ENCODE data around the gene PDIA5. TPM values are rescaled to one million over a fixed set of nuclear protein-coding genes. Genes with fewer than 3 reads are reported as not detected.

PDIA5 gene
- total RNA-seq, 1 donor from 2014 or later: 49.4 TPM

DNA sequence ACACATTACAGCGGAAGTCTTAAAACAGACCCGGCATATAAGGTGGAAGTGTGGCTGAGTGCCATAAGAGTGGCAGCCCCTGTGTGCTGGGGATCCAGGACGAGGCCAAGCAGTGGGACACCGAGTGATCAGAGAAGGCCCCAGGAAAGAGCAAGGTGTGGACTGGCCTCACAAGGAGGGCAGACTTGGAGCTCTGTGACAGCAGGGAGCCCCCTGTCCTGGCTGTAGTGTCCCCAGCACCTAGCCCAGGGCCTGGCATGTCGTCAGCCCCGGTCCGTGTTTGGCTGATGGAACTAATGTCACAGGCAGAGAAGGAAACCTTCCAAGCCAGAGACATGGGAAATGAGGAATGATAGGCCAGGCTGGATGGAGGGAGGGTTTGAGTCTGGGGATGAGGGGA lies 4.8 kb downstream of the PDIA5 start:
- no peak for DNase-seq
- H3K27ac Mint-ChIP-seq (ENCODE audit: unreplicated experiment): peak overlapping the region; percentile 39
- no peaks in the 10 kb centered on the region for H3K36me3 Mint-ChIP-seq (ENCODE audit: unreplicated experiment)

DNA sequence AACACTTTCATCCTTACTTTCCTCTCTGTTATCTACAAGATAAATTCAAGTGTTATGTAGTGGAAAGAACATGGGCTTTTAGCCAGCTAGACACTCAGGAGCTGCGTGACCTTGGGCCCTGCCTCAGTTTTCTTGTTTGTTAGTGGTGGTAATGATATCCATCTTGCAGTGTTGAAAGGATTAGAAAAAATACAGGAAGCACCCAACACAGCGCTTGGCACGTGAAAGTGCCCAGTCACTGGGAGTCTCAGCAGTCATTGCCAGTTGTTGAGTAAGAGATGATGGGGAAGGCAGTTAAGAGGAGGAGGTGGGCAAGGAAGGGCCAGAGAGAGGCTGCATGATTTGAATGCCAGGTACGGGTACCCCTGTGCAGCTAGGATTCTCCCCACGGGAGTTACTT lies 5.3 kb downstream of the PDIA5 start:
- peaks cover 8% of the 10 kb centered on the region for H3K9me3 Mint-ChIP-seq (ENCODE audit: unreplicated experiment)

More for the DNA sequence above, 4.8 kb downstream of the PDIA5 start:
- H3K4me3 Mint-ChIP-seq (ENCODE audit: unreplicated experiment): peak overlapping the region; percentile 55
- H3K27me3 Mint-ChIP-seq (ENCODE audit: unreplicated experiment): peaks cover 6% of the 10 kb centered on the region
- TF ChIP-seq, protein P1, sequence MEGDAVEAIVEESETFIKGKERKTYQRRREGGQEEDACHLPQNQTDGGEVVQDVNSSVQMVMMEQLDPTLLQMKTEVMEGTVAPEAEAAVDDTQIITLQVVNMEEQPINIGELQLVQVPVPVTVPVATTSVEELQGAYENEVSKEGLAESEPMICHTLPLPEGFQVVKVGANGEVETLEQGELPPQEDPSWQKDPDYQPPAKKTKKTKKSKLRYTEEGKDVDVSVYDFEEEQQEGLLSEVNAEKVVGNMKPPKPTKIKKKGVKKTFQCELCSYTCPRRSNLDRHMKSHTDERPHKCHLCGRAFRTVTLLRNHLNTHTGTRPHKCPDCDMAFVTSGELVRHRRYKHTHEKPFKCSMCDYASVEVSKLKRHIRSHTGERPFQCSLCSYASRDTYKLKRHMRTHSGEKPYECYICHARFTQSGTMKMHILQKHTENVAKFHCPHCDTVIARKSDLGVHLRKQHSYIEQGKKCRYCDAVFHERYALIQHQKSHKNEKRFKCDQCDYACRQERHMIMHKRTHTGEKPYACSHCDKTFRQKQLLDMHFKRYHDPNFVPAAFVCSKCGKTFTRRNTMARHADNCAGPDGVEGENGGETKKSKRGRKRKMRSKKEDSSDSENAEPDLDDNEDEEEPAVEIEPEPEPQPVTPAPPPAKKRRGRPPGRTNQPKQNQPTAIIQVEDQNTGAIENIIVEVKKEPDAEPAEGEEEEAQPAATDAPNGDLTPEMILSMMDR (IDR thresholded peaks at IDR 0.05; ENCODE audit: partially characterized antibody, unreplicated experiment): peak; percentile 6
- H3K9me3 Mint-ChIP-seq (ENCODE audit: unreplicated experiment): peaks cover 8% of the 10 kb centered on the region
- H3K4me1 Mint-ChIP-seq (ENCODE audit: low read depth, unreplicated experiment): peaks cover 51% of the 10 kb centered on the region

DNA sequence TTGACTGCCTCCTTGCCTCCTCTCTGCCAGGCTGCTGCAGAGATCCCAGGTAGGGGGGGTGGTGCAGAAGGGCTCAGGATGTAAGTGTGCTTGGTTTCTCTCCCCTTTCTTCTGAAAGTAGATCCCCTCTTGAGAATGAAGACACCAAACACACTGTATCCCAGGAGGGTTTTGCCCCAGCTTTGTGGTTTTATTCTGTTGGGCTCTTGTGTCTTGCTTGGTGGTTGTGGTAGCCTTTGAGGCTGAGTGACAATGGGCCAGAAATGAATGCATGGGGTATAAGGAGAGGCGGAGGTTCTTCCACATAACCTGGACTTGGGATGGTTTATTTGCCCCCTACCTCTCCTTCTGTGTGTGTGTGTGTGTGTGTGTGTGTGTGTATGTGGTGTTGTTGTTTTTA lies 5.7 kb downstream of the PDIA5 start:
- Mint-ChIP-seq H3K27ac (ENCODE audit: unreplicated experiment) (no peak overlapping the region), H3K4me3 (ENCODE audit: unreplicated experiment) (no peak overlapping the region), H3K9me3 (ENCODE audit: unreplicated experiment) (peaks cover 8% of the 10 kb centered on the region), H3K27me3 (ENCODE audit: unreplicated experiment) (peaks cover 4% of the 10 kb centered on the region), H3K36me3 (ENCODE audit: unreplicated experiment) (no peaks in the 10 kb centered on the region), H3K4me1 (ENCODE audit: low read depth, unreplicated experiment) (peaks cover 57% of the 10 kb centered on the region)
- DNase-seq: no peak
- TF ChIP-seq, protein P1 (IDR thresholded peaks at IDR 0.05; ENCODE audit: partially characterized antibody, unreplicated experiment): no peak

More for the DNA sequence above, 5.3 kb downstream of the PDIA5 start:
- H3K27ac Mint-ChIP-seq (ENCODE audit: unreplicated experiment): no peak overlapping the region
- no peak for DNase-seq
- H3K27me3 Mint-ChIP-seq (ENCODE audit: unreplicated experiment): peaks cover 4% of the 10 kb centered on the region
- no peaks in the 10 kb centered on the region for H3K36me3 Mint-ChIP-seq (ENCODE audit: unreplicated experiment)
- peaks cover 56% of the 10 kb centered on the region for H3K4me1 Mint-ChIP-seq (ENCODE audit: low read depth, unreplicated experiment)
- TF ChIP-seq, protein P1 (IDR thresholded peaks at IDR 0.05; ENCODE audit: partially characterized antibody, unreplicated experiment): no peak
- H3K4me3 Mint-ChIP-seq (ENCODE audit: unreplicated experiment): no peak overlapping the region

DNA sequence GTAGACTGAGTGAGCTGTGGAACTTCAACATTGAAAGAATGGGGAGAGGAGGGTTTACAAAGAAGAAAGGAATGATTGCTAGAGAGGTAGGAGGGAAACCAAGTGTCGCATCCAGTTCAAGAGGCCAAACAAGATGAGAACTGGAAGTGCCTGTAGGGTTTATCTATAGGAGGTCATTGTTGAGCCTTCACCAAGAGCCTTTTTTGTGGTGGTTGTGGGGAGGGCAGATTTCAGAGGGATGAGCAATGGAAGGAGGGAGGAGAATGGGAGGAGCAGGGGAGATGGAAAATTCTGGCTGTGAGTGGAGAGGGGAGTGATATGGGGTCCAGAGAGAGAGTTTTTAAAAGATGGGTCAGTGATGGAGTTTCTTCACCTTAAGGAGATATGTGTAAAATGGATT lies 8.5 kb downstream of the PDIA5 start:
- TF ChIP-seq, protein P1 (IDR thresholded peaks at IDR 0.05; ENCODE audit: partially characterized antibody, unreplicated experiment): no peak
- no peak overlapping the region for H3K4me3 Mint-ChIP-seq (ENCODE audit: unreplicated experiment)
- H3K27me3 Mint-ChIP-seq (ENCODE audit: unreplicated experiment): peaks cover 1% of the 10 kb centered on the region
- H3K27ac Mint-ChIP-seq (ENCODE audit: unreplicated experiment): peak overlapping the region; percentile 9
- H3K36me3 Mint-ChIP-seq (ENCODE audit: unreplicated experiment): no peaks in the 10 kb centered on the region
- DNase-seq: no peak
- H3K9me3 Mint-ChIP-seq (ENCODE audit: unreplicated experiment): peaks cover 3% of the 10 kb centered on the region
- H3K4me1 Mint-ChIP-seq (ENCODE audit: low read depth, unreplicated experiment): peaks cover 59% of the 10 kb centered on the region

DNA sequence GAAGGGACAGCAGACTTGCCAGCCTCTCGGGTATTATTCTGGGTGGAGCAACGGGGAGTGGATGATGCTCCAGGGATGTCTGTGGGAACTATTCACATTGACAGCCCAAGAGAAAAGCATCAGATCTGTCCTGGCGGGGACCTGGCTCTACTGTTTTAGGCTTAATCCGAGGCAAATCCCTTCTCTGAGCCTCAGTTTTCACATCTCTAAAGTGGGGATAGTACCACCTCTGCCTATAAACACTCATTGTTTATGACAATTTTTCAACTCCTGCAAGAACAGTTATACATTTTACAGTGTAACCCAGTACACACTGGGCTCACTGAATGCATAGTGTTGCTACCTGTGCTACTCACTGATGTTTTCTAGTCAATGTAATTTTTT lies 9.3 kb downstream of the PDIA5 start:
- Mint-ChIP-seq H3K4me3 (ENCODE audit: unreplicated experiment) (no peak overlapping the region), H3K36me3 (ENCODE audit: unreplicated experiment) (no peaks in the 10 kb centered on the region), H3K9me3 (ENCODE audit: unreplicated experiment) (peaks cover 3% of the 10 kb centered on the region), H3K27me3 (ENCODE audit: unreplicated experiment) (peaks cover 1% of the 10 kb centered on the region), H3K4me1 (ENCODE audit: low read depth, unreplicated experiment) (peaks cover 59% of the 10 kb centered on the region), H3K27ac (ENCODE audit: unreplicated experiment) (peak overlapping the region; percentile 41)
- TF ChIP-seq, protein P1 (IDR thresholded peaks at IDR 0.05; ENCODE audit: partially characterized antibody, unreplicated experiment): no peak
- no peak for DNase-seq
